HFFc6 (cell line): ENCODE results near the gene SRGAP3. TPM values are rescaled to one million over a fixed set of nuclear protein-coding genes. Genes with fewer than 3 reads are reported as not detected.

Experiments used
- DNase-seq: peaks from one replicate; pipeline ENCODE4 v3.0.0-alpha.2; 2018
- H3K27ac Mint-ChIP-seq: 2 replicates; pipeline ENCODE4 v1.8.0; 2020; ENCODE audit warnings: mild to moderate bottlenecking, mixed read lengths
- H3K27me3 Mint-ChIP-seq: 2 replicates; pipeline ENCODE4 v1.8.0; 2021; ENCODE audit warnings: mild to moderate bottlenecking, moderate library complexity, mixed read lengths; ENCODE audit not compliant: insufficient read depth
- H3K36me3 Mint-ChIP-seq: 2 replicates; pipeline ENCODE4 v1.8.0; 2021; ENCODE audit warnings: low read depth, mixed read lengths
- H3K4me1 Mint-ChIP-seq: 2 replicates; pipeline ENCODE4 v1.8.0; 2020; ENCODE audit warnings: low read depth, mixed read lengths
- H3K4me3 Mint-ChIP-seq: 2 replicates; pipeline ENCODE4 v1.8.0; 2020; ENCODE audit warnings: mild to moderate bottlenecking, moderate library complexity, mixed read lengths
- H3K9me3 Mint-ChIP-seq: 2 replicates; pipeline ENCODE4 v1.8.0; 2020; ENCODE audit warnings: mild to moderate bottlenecking, mixed read lengths
- CTCF ChIP-seq: fragments of 200-600 bp; sonication (generic); IDR thresholded peaks from 2 replicates; pipeline ENCODE4 v1.5.0; 2021; ENCODE audit warnings: antibody characterized with exemption, mild to moderate bottlenecking
- total RNA-seq, 6 experiments: library from RNA; stranded (reverse); fragmentation: NEBNext Ultra II Directional; extraction: Animal tissue kit (Norgen Biotek cat#: 25700); gene quantifications; 2 replicates in 1 of 6; 3 replicates in 5 of 6; pipeline ENCODE4 v1.2.3, GENCODE V29; 2021

Gene SRGAP3
- total RNA-seq, 6 experiments from 2014 or later, result 0.23 to 0.92 (median 0.77) TPM

GRCh38 chr3:9146367-9147071 lies 102.9 kb downstream of the SRGAP3 start:
- no peak overlapping the region for H3K4me3 Mint-ChIP-seq
- peaks cover 9% of the 10 kb centered on the region for H3K4me1 Mint-ChIP-seq
- no peaks in the 10 kb centered on the region for H3K9me3 Mint-ChIP-seq
- no peaks in the 10 kb centered on the region for H3K36me3 Mint-ChIP-seq
- no peak for DNase-seq
- H3K27ac Mint-ChIP-seq, result no peak overlapping the region
- peaks cover 39% of the 10 kb centered on the region for H3K27me3 Mint-ChIP-seq
- TF ChIP-seq CTCF, result no peak

GRCh38 chr3:9143184-9143583 lies 106.3 kb downstream of the SRGAP3 start:
- H3K4me1 Mint-ChIP-seq, result no peaks in the 10 kb centered on the region
- TF ChIP-seq CTCF, result no peak
- no peak overlapping the region for H3K27ac Mint-ChIP-seq
- no peak for DNase-seq
- H3K9me3 Mint-ChIP-seq, result peaks cover 8% of the 10 kb centered on the region; the same call in 1 of the 2 replicates
- no peak overlapping the region for H3K4me3 Mint-ChIP-seq
- peaks cover 31% of the 10 kb centered on the region for H3K27me3 Mint-ChIP-seq
- H3K36me3 Mint-ChIP-seq, result no peaks in the 10 kb centered on the region

- DNase-seq, result no peak
- no peak overlapping the region for H3K4me3 Mint-ChIP-seq
- peaks cover 35% of the 10 kb centered on the region for H3K27me3 Mint-ChIP-seq
- no peaks in the 10 kb centered on the region for H3K36me3 Mint-ChIP-seq
- peaks cover 8% of the 10 kb centered on the region; the same call in 1 of the 2 replicates for H3K9me3 Mint-ChIP-seq
- no peak for TF ChIP-seq CTCF
- H3K4me1 Mint-ChIP-seq, result no peaks in the 10 kb centered on the region
- H3K27ac Mint-ChIP-seq, result no peak overlapping the region
Observed at GRCh38 chr3:9142362-9142761, 107.1 kb downstream of the SRGAP3 start.

- no peak overlapping the region for H3K4me3 Mint-ChIP-seq
- H3K4me1 Mint-ChIP-seq, result no peaks in the 10 kb centered on the region
- no peak for TF ChIP-seq CTCF
- H3K36me3 Mint-ChIP-seq, result no peaks in the 10 kb centered on the region
- H3K9me3 Mint-ChIP-seq, result peaks cover 8% of the 10 kb centered on the region; the same call in 1 of the 2 replicates
- no peak for DNase-seq
- no peak overlapping the region for H3K27ac Mint-ChIP-seq
- peaks cover 37% of the 10 kb centered on the region for H3K27me3 Mint-ChIP-seq
Observed at GRCh38 chr3:9141928-9142289, 107.5 kb downstream of the SRGAP3 start.

- Mint-ChIP-seq H3K4me3 (no peak overlapping the region), H3K36me3 (no peaks in the 10 kb centered on the region), H3K27me3 (peaks cover 37% of the 10 kb centered on the region), H3K9me3 (peaks cover 8% of the 10 kb centered on the region; the same call in 1 of the 2 replicates), H3K4me1 (no peaks in the 10 kb centered on the region), H3K27ac (no peak overlapping the region)
- no peak for TF ChIP-seq CTCF
- DNase-seq, result no peak
Observed at GRCh38 chr3:9139366-9139765, 110.1 kb downstream of the SRGAP3 start.
